H1 (cell line): ENCODE results near the gene DPP10. TPM values are rescaled to one million over a fixed set of nuclear protein-coding genes. Genes with fewer than 3 reads are reported as not detected.

Experiments
- ATF2 ChIP-seq: IDR thresholded peaks from 2 replicates; pipeline ENCODE4 v1.6.1; 2012; ENCODE audit warnings: low read length, inconsistent platforms
- BACH1 ChIP-seq: IDR thresholded peaks from 2 replicates; pipeline ENCODE4 v1.6.1; 2012; ENCODE audit warnings: low read length, improper control_type of control experiment
- CREB1 ChIP-seq: IDR thresholded peaks from 2 replicates; pipeline ENCODE4 v1.6.1; 2012; ENCODE audit warnings: inconsistent platforms
- CTBP2 ChIP-seq: IDR thresholded peaks from 2 replicates; pipeline ENCODE4 v1.7.0; 2011; ENCODE audit warnings: borderline replicate concordance, mild to moderate bottlenecking, moderate library complexity, mixed read lengths, low read length; ENCODE audit not compliant: insufficient read depth, insufficient read length
- EZH2 ChIP-seq: fragments of 200-600 bp; sonication (generic); IDR thresholded peaks from 2 replicates; pipeline ENCODE4 v1.7.1; 2012; ENCODE audit warnings: low read depth, mild to moderate bottlenecking, moderate library complexity, low read length, inconsistent platforms; ENCODE audit not compliant: severe bottlenecking
- HDAC6 ChIP-seq: IDR thresholded peaks from one replicate; pipeline ENCODE4 v1.7.1; 2012; ENCODE audit warnings: low read depth, mild to moderate bottlenecking, inconsistent platforms, low read length, moderate library complexity
- RFX5 ChIP-seq: IDR thresholded peaks from 2 replicates; pipeline ENCODE4 v1.6.1; 2011; ENCODE audit warnings: low read depth, low read length, improper control_type of control experiment, borderline replicate concordance
- polyA plus RNA-seq, 7 experiments: library from polyadenylated mRNA; depleted of rRNA in 3 of 7; stranded (reverse) in 5 of 7; unstranded in 2 of 7; fragments of >200 nt in 5 of 7; fragments of 200-250 nt in 2 of 7; gene quantifications; 1 replicate in 5 of 7; 2 replicates in 1 of 7; 4 replicates in 1 of 7; pipeline versions ENCODE4 v1.2.1 to v1.2.3, GENCODE V29; 2011 to 2013; ENCODE audit warnings: missing spikeins in 2 of 7, mixed read lengths in 2 of 7
- total RNA-seq: library from RNA; stranded (reverse); fragmentation: NEBNext Ultra II Directional; extraction: Animal tissue kit (Norgen Biotek cat#: 25700); gene quantifications from 2 replicates; pipeline ENCODE4 v1.2.1, GENCODE V29; 2021

DPP10 gene
- total and polyA plus RNA-seq, 2 of the 8 experiments (the other 6 are each of a cell fraction or from before 2014, with no cell fraction given): 3.3 to 7.2 TPM

GRCh38 chr2:115763601-115764000 is 1321.2 kb downstream of the DPP10 start (continued):
- TF ChIP-seq EZH2 (no peak), ATF2 (no peak), BACH1 (no peak), CTBP2 (no peak), RFX5 (no peak), HDAC6 (no peak), CREB1 (no peak)
